CD4-positive, alpha-beta memory T cell (primary cell): ENCODE measurements around the gene PIK3CD. TPM values are rescaled to one million over a fixed set of nuclear protein-coding genes. Genes with fewer than 3 reads are reported as not detected.

Experiments used
- CTCF ChIA-PET: fragments of 350-600 bp; sonication (Branson Sonifier 250); formaldehyde crosslinking; loops from one replicate; lab custom pipeline; 2021; ENCODE audit warnings: inconsistent platforms; ENCODE audit not compliant: partially characterized antibody; lab: Charles Lee
- POLR2A ChIA-PET: fragments of 350-600 bp; sonication (Branson Sonifier 250); formaldehyde crosslinking; loops from one replicate; lab custom pipeline; 2021; ENCODE audit not compliant: partially characterized antibody; lab: Charles Lee
- DNase-seq, 5 donors: peaks; one replicate each; pipeline versions ENCODE4 v3.0.0 to v3.0.0-alpha.2; 2020 to 2022; ENCODE audit warnings: mixed read lengths in 1 of 5
- H3K27ac ChIP-seq: one replicate; pipeline ENCODE4 v1.7.0; 2013; ENCODE audit warnings: low read depth, low read length
- H3K27me3 ChIP-seq: 2 replicates; pipeline ENCODE4 v1.7.0; 2013; ENCODE audit warnings: mild to moderate bottlenecking, low read length, moderate library complexity; ENCODE audit not compliant: insufficient read depth
- H3K36me3 ChIP-seq: 2 replicates; pipeline ENCODE4 v1.7.0; 2013; ENCODE audit warnings: mild to moderate bottlenecking, low read length, moderate library complexity; ENCODE audit not compliant: insufficient read depth
- H3K4me1 ChIP-seq: 2 replicates; pipeline ENCODE4 v1.7.0; 2013; ENCODE audit warnings: mild to moderate bottlenecking, low read length, moderate library complexity; ENCODE audit not compliant: insufficient read depth
- H3K4me3 ChIP-seq, 2 donors: one replicate each; pipeline ENCODE4 v1.7.0; 2013; ENCODE audit warnings: low read length in 2 of 2, mild to moderate bottlenecking in 1 of 2
- H3K9me3 ChIP-seq, 2 donors: one replicate each; pipeline ENCODE4 v1.7.0; 2013; ENCODE audit warnings: low read length in 2 of 2, control low read depth in 1 of 2; ENCODE audit not compliant: control insufficient read depth in 1 of 2
- H3K27ac Mint-ChIP-seq, 7 donors: one replicate each; pipeline ENCODE4 v1.8.0; 2020 to 2021; ENCODE audit warnings: mixed read lengths in 7 of 7, mild to moderate bottlenecking in 6 of 7, inconsistent platforms in 3 of 7, moderate library complexity in 3 of 7
- H3K27me3 Mint-ChIP-seq, 2 donors: one replicate each; pipeline ENCODE4 v1.8.0; 2020 to 2021; ENCODE audit warnings: mixed read lengths in 2 of 2
- H3K36me3 Mint-ChIP-seq, 2 donors: one replicate each; pipeline ENCODE4 v1.8.0; 2020 to 2021; ENCODE audit warnings: mixed read lengths in 2 of 2, inconsistent platforms in 1 of 2, mild to moderate bottlenecking in 1 of 2
- H3K4me1 Mint-ChIP-seq, 4 donors: one replicate each; pipeline ENCODE4 v1.8.0; 2020 to 2021; ENCODE audit warnings: mixed read lengths in 4 of 4, mild to moderate bottlenecking in 1 of 4
- H3K4me3 Mint-ChIP-seq, 8 donors: one replicate each; pipeline ENCODE4 v1.8.0; 2020 to 2021; ENCODE audit warnings: mixed read lengths in 8 of 8, mild to moderate bottlenecking in 7 of 8, moderate library complexity in 6 of 8, inconsistent platforms in 3 of 8
- H3K9me3 Mint-ChIP-seq, 8 donors: one replicate each; pipeline ENCODE4 v1.8.0; 2020 to 2021; ENCODE audit warnings: mixed read lengths in 8 of 8, mild to moderate bottlenecking in 5 of 8, inconsistent platforms in 3 of 8, moderate library complexity in 1 of 8
- intact Hi-C: fragments of 100-400 bp; cut with micrococcal nuclease; formaldehyde crosslinking; loops from one replicate; pipeline ENCODE4 v1.15.1; 2023
- polyA plus RNA-seq, 2 donors: library from polyadenylated mRNA; unstranded; fragments of 300-500 nt; fragmentation: Illumina TruSeq; gene quantifications; one replicate each; pipeline ENCODE4 v1.2.3, GENCODE V29; 2021
- total RNA-seq, 2 experiments: library from RNA; stranded (reverse); gene quantifications; one replicate each; pipeline ENCODE4 v1.2.3, GENCODE V29; 2021

PIK3CD gene
- total and polyA plus RNA-seq, 4 experiments from 2014 or later = 57.1 to 236 (median 165) TPM

GRCh38 chr1:9728451-9729295 lies 77.1 kb downstream of the PIK3CD start:
- peaks cover 57% of the 10 kb centered on the region for H3K4me1 ChIP-seq
- H3K9me3 ChIP-seq = no peaks in the 10 kb centered on the region
- Mint-ChIP-seq H3K4me3 (peak overlapping the region; percentile 71 to 89 (median 82)), H3K36me3 (peaks cover 61 to 84% of the 10 kb centered on the region in 2 donors), H3K27ac (peak overlapping the region; percentile 78 to 97 (median 94)), H3K27me3 (no peaks in the 10 kb centered on the region), H3K4me1 (peaks cover 30 to 78% (median 56%) of the 10 kb centered on the region in 4 donors), H3K9me3 (peaks cover 0 to 7% (median 0%) of the 10 kb centered on the region in 8 donors)
- intact Hi-C loops = loop anchor here (1.0 kb wide), 1 partner anchor 11 kb away; no protein-coding TSS in a partner anchor
- CTCF ChIA-PET = interaction anchor here (1.0 to 16.3 kb wide), 4 partner anchors 9 to 100 kb away, joined by 4 to 219 read pairs (median 19); no protein-coding TSS in a partner anchor
- H3K27me3 ChIP-seq = no peaks in the 10 kb centered on the region
- peaks cover 66% of the 10 kb centered on the region for H3K36me3 ChIP-seq
- DNase-seq = peak; percentile 66 to 76 (median 70)
- POLR2A ChIA-PET = interaction anchor here (2.9 to 12.0 kb wide), 4 partner anchors 13 to 99 kb away, joined by 19 to 187 read pairs (median 32); partner anchors contain the start of gene PIK3CD
- peak overlapping the region; percentile 4 to 37 for H3K4me3 ChIP-seq
- peak overlapping the region; percentile 42 for H3K27ac ChIP-seq

- POLR2A ChIA-PET = interaction anchor here (2.9 to 12.0 kb wide), 3 partner anchors 14 to 100 kb away, joined by 19 to 187 read pairs (median 32); partner anchors contain the start of gene PIK3CD
- DNase-seq = no peak
- Histone ChIP-seq H3K27me3 (no peaks in the 10 kb centered on the region), H3K27ac (peak overlapping the region; percentile 42), H3K36me3 (peaks cover 65% of the 10 kb centered on the region), H3K4me1 (peaks cover 49% of the 10 kb centered on the region), H3K9me3 (no peaks in the 10 kb centered on the region), H3K4me3 (no peak overlapping the region)
- Mint-ChIP-seq H3K9me3 (peaks cover 0 to 7% (median 0%) of the 10 kb centered on the region in 8 donors), H3K4me1 (peaks cover 27 to 74% (median 55%) of the 10 kb centered on the region in 4 donors), H3K27me3 (no peaks in the 10 kb centered on the region), H3K36me3 (peaks cover 61 to 83% of the 10 kb centered on the region in 2 donors), H3K4me3 (peak overlapping the region in 7 of 8 donors; percentile 71 to 89 (median 80)), H3K27ac (peak overlapping the region in 5 of 7 donors; percentile 84 to 95 (median 94))
- intact Hi-C loops = no loop called here
- CTCF ChIA-PET = interaction anchor here (1.3 kb wide), 1 partner anchor 10 kb away, joined by 4 read pairs; no protein-coding TSS in a partner anchor
Measured at GRCh38 chr1:9729523-9729922, 78.0 kb downstream of the PIK3CD start.

GRCh38 chr1:9730096-9730901 lies 78.8 kb downstream of the PIK3CD start:
- ChIA-PET POLR2A (interaction anchor here (0.5 to 12.0 kb wide), 6 partner anchors 15 to 104 kb away, joined by 3 to 187 read pairs (median 14); partner anchors contain the start of gene PIK3CD), CTCF (interaction anchor here (0.8 to 1.3 kb wide), 6 partner anchors 9 to 138 kb away, joined by 3 to 8 read pairs (median 3); no protein-coding TSS in a partner anchor)
- Mint-ChIP-seq H3K36me3 (peaks cover 63 to 81% of the 10 kb centered on the region in 2 donors), H3K4me3 (peak overlapping the region in 7 of 8 donors; percentile 22 to 71 (median 49)), H3K4me1 (peaks cover 23 to 68% (median 49%) of the 10 kb centered on the region in 4 donors), H3K27me3 (no peaks in the 10 kb centered on the region), H3K27ac (peak overlapping the region; percentile 68 to 93 (median 90)), H3K9me3 (peaks cover 0 to 7% (median 0%) of the 10 kb centered on the region in 8 donors)
- H3K36me3 ChIP-seq = peaks cover 67% of the 10 kb centered on the region
- no peaks in the 10 kb centered on the region for H3K27me3 ChIP-seq
- peaks cover 41% of the 10 kb centered on the region for H3K4me1 ChIP-seq
- no peaks in the 10 kb centered on the region for H3K9me3 ChIP-seq
- no peak for DNase-seq
- H3K4me3 ChIP-seq = no peak overlapping the region
- H3K27ac ChIP-seq = no peak overlapping the region
- intact Hi-C loops = no loop called here

GRCh38 chr1:9731051-9731537 lies 79.6 kb downstream of the PIK3CD start:
- Mint-ChIP-seq H3K4me3 (peak overlapping the region in 3 of 8 donors; percentile 22 to 49 (median 42)), H3K27me3 (no peaks in the 10 kb centered on the region), H3K9me3 (peaks cover 0 to 7% (median 0%) of the 10 kb centered on the region in 8 donors), H3K4me1 (peaks cover 23 to 68% (median 49%) of the 10 kb centered on the region in 4 donors), H3K27ac (peak overlapping the region; percentile 68 to 93 (median 83)), H3K36me3 (peaks cover 67 to 87% of the 10 kb centered on the region in 2 donors)
- H3K27ac ChIP-seq = no peak overlapping the region
- H3K4me3 ChIP-seq = no peak overlapping the region
- H3K4me1 ChIP-seq = peaks cover 41% of the 10 kb centered on the region
- H3K36me3 ChIP-seq = peaks cover 73% of the 10 kb centered on the region
- H3K9me3 ChIP-seq = no peaks in the 10 kb centered on the region
- CTCF ChIA-PET = interaction anchor here (0.9 to 1.7 kb wide), 6 partner anchors 9 to 137 kb away, joined by 3 to 8 read pairs (median 3); no protein-coding TSS in a partner anchor
- POLR2A ChIA-PET = interaction anchor here (0.5 to 12.0 kb wide), 5 partner anchors 16 to 104 kb away, joined by 3 to 187 read pairs (median 8); no protein-coding TSS in a partner anchor
- DNase-seq = no peak
- no peaks in the 10 kb centered on the region for H3K27me3 ChIP-seq
- intact Hi-C loops = no loop called here

GRCh38 chr1:9731561-9731960 lies 80.0 kb downstream of the PIK3CD start:
- ChIA-PET POLR2A (interaction anchor here (2.8 to 12.0 kb wide), 3 partner anchors 16 to 105 kb away, joined by 8 to 187 read pairs (median 19); no protein-coding TSS in a partner anchor), CTCF (interaction anchor here (1.0 to 1.7 kb wide), 5 partner anchors 10 to 137 kb away, joined by 3 to 8 read pairs (median 3); no protein-coding TSS in a partner anchor)
- H3K4me3 ChIP-seq = no peak overlapping the region
- no peaks in the 10 kb centered on the region for H3K27me3 ChIP-seq
- peaks cover 75% of the 10 kb centered on the region for H3K36me3 ChIP-seq
- H3K4me3 Mint-ChIP-seq = peak overlapping the region in 3 of 8 donors; percentile 4 to 46 (median 37)
- peaks cover 0 to 7% (median 0%) of the 10 kb centered on the region in 8 donors for H3K9me3 Mint-ChIP-seq
- H3K27ac Mint-ChIP-seq = peak overlapping the region in 6 of 7 donors; percentile 68 to 93 (median 82)
- DNase-seq = no peak
- H3K4me1 Mint-ChIP-seq = peaks cover 23 to 65% (median 47%) of the 10 kb centered on the region in 4 donors
- no peaks in the 10 kb centered on the region for H3K27me3 Mint-ChIP-seq
- peaks cover 67 to 85% of the 10 kb centered on the region in 2 donors for H3K36me3 Mint-ChIP-seq
- H3K27ac ChIP-seq = no peak overlapping the region
- peaks cover 39% of the 10 kb centered on the region for H3K4me1 ChIP-seq
- no peaks in the 10 kb centered on the region for H3K9me3 ChIP-seq
- intact Hi-C loops = no loop called here
